VCaP (cell line): ENCODE results near the gene ALG11.

Experiments
- H3K27ac ChIP-seq: fragments of 450-650 bp; 2 replicates; pipeline ENCODE4 v1.5.1; 2017
- TF ChIP-seq, protein P1 (sequence below): fragments of 450-650 bp; conservative IDR thresholded peaks from 2 replicates; pipeline ENCODE4 v1.5.1; 2017; ENCODE audit warnings: mild to moderate bottlenecking, moderate library complexity

ALG11 gene

GRCh38 chr13:52061587-52061986, 49.4 kb downstream of the ALG11 start:
- TF ChIP-seq, protein P1, sequence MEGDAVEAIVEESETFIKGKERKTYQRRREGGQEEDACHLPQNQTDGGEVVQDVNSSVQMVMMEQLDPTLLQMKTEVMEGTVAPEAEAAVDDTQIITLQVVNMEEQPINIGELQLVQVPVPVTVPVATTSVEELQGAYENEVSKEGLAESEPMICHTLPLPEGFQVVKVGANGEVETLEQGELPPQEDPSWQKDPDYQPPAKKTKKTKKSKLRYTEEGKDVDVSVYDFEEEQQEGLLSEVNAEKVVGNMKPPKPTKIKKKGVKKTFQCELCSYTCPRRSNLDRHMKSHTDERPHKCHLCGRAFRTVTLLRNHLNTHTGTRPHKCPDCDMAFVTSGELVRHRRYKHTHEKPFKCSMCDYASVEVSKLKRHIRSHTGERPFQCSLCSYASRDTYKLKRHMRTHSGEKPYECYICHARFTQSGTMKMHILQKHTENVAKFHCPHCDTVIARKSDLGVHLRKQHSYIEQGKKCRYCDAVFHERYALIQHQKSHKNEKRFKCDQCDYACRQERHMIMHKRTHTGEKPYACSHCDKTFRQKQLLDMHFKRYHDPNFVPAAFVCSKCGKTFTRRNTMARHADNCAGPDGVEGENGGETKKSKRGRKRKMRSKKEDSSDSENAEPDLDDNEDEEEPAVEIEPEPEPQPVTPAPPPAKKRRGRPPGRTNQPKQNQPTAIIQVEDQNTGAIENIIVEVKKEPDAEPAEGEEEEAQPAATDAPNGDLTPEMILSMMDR = no peak
- peak overlapping the region; percentile 37 for H3K27ac ChIP-seq

DNA sequence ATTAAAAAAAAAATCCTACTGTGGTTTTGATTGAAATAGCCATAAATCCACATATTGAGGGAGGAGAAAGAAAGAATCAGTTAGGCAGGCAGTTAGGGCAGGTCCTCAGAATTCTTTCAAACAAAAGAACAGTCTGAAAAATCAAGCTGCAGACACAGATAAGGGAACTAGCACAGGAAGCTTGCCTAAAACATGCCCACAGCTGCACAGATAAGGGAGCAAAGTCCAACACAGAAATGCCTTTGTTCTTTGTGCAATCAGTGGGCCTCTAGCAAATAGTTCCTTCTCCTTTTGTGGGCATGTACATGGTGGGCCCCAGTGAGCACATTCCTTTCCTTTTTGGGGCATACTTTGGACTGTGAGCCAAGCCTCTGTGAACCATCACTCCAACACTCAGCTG, 55.0 kb downstream of the ALG11 start:
- H3K27ac ChIP-seq = no peak overlapping the region
- TF ChIP-seq, protein P1 = no peak

GRCh38 chr13:52070929-52071523, 58.8 kb downstream of the ALG11 start:
- TF ChIP-seq, protein P1 = peak; percentile 24; the same call in 1 of the 2 replicates
- H3K27ac ChIP-seq = no peak overlapping the region
